Tibial artery (tissue), 4 donors: ENCODE data around the gene FBXL7.

Experiments
- DNase-seq, 2 donors: peaks; one replicate each; pipeline ENCODE4 v3.0.0-alpha.2; 2019
- H3K27ac ChIP-seq, 2 donors: fragments of 200-600 bp; sonication (generic) in 1 of 2; 1 replicate in 1 of 2; 2 replicates in 1 of 2; pipeline ENCODE4 v1.5.1; 2018 to 2019; ENCODE audit warnings: mild to moderate bottlenecking in 1 of 2
- H3K27me3 ChIP-seq, 2 donors: fragments of 200-600 bp; sonication (generic) in 1 of 2; one replicate each; pipeline versions ENCODE4 v1.5.1 to v1.6.0; 2016 to 2019
- H3K36me3 ChIP-seq, 3 donors: fragments of 200-600 bp; sonication (generic) in 2 of 3; one replicate each; pipeline ENCODE4 v1.5.1; 2016 to 2019; ENCODE audit warnings: mild to moderate bottlenecking in 2 of 3
- H3K4me1 ChIP-seq, 4 donors: fragments of 200-600 bp; sonication (generic) in 2 of 4; 1 replicate in 3 of 4; 2 replicates in 1 of 4; pipeline ENCODE4 v1.5.1; 2016 to 2019
- H3K4me3 ChIP-seq, 2 donors: fragments of 200-600 bp; sonication (generic) in 1 of 2; 1 replicate in 1 of 2; 2 replicates in 1 of 2; pipeline ENCODE4 v1.5.1; 2018 to 2019; ENCODE audit warnings: mild to moderate bottlenecking in 2 of 2
- H3K9me3 ChIP-seq, 3 donors: fragments of 200-600 bp; sonication (generic) in 1 of 3; one replicate each; pipeline ENCODE4 v1.5.1; 2016 to 2019
- intact Hi-C: fragments of 100-400 bp; cut with DNase I; formaldehyde crosslinking; loops from one replicate; pipeline ENCODE4 v1.15.0; 2023; ENCODE audit warnings: low total_unique reads
- TF ChIP-seq, protein P1 (sequence below), 2 experiments: fragments of 200-600 bp in 1 of 2; fragments of 450-650 bp in 1 of 2; IDR thresholded peaks; one replicate each; pipeline ENCODE4 v1.5.1; 2017 to 2019; ENCODE audit warnings: antibody characterized with exemption in 2 of 2, mild to moderate bottlenecking in 1 of 2, moderate library complexity in 1 of 2

The FBXL7 gene

DNA sequence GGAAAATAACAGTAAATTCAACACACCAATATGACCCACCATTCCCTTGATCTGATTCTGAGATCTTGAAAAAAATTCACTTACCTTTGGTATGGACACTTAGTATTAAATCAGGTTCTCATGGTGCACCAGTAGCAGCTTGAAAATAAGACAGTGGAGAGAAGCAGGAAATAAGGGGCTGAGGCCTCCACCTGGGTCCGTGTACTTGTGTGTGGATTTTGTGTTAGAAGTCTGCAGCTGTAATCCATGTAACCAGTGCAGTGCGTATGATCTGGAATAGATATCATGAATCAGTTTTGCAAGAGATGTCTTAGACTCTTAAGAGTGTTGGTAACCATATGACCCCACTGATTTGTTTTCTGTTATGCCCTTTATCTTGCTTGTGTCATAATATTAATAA is 107.1 kb downstream of the FBXL7 start:
- no peaks in the 10 kb centered on the region for H3K27me3 ChIP-seq
- no peak overlapping the region for H3K27ac ChIP-seq
- TF ChIP-seq, protein P1, sequence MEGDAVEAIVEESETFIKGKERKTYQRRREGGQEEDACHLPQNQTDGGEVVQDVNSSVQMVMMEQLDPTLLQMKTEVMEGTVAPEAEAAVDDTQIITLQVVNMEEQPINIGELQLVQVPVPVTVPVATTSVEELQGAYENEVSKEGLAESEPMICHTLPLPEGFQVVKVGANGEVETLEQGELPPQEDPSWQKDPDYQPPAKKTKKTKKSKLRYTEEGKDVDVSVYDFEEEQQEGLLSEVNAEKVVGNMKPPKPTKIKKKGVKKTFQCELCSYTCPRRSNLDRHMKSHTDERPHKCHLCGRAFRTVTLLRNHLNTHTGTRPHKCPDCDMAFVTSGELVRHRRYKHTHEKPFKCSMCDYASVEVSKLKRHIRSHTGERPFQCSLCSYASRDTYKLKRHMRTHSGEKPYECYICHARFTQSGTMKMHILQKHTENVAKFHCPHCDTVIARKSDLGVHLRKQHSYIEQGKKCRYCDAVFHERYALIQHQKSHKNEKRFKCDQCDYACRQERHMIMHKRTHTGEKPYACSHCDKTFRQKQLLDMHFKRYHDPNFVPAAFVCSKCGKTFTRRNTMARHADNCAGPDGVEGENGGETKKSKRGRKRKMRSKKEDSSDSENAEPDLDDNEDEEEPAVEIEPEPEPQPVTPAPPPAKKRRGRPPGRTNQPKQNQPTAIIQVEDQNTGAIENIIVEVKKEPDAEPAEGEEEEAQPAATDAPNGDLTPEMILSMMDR (IDR thresholded peaks at IDR 0.05) = no peak
- no peak overlapping the region for H3K4me3 ChIP-seq
- intact Hi-C loops = no loop called here
- H3K4me1 ChIP-seq = no peaks in the 10 kb centered on the region
- DNase-seq = no peak
- H3K9me3 ChIP-seq = no peaks in the 10 kb centered on the region
- H3K36me3 ChIP-seq = no peaks in the 10 kb centered on the region

DNA sequence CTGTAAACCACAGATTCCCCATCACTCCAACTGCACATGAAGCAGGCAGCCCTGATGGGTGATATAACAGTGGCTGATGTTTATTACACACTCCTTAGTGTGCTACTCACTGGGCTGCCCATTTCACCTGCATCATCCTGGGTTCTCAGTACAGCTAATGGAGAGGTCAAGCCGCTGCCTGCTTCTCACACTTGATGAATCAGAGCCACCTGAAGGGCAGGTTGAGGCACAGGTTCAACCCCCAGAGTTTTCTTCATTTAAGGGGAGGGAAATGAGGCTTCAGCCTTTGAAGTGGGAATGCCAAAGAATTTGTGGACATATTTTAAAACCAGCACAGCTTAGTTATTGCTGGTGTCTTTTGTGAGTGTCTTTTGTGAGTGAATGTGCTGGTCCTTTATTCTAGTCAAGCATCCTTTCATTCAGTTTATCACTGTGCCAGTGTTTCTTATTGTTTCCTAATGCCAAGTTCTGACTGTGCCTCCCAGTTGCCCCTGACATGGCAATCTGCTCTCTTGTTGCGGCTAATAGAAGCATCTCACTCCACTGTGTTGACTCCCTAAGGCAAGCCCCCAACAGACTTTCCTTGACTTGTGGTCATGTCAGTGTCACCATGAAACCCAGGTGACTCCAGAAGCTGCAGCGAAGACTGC is 109.2 kb downstream of the FBXL7 start:
- TF ChIP-seq, protein P1 (IDR thresholded peaks at IDR 0.05) = no peak
- Histone ChIP-seq H3K4me1 (peaks cover 0 to 12% (median 0%) of the 10 kb centered on the region in 4 donors), H3K4me3 (no peak overlapping the region), H3K9me3 (no peaks in the 10 kb centered on the region), H3K36me3 (no peaks in the 10 kb centered on the region), H3K27ac (no peak overlapping the region), H3K27me3 (no peaks in the 10 kb centered on the region)
- DNase-seq = no peak
- intact Hi-C loops = no loop called here

DNA sequence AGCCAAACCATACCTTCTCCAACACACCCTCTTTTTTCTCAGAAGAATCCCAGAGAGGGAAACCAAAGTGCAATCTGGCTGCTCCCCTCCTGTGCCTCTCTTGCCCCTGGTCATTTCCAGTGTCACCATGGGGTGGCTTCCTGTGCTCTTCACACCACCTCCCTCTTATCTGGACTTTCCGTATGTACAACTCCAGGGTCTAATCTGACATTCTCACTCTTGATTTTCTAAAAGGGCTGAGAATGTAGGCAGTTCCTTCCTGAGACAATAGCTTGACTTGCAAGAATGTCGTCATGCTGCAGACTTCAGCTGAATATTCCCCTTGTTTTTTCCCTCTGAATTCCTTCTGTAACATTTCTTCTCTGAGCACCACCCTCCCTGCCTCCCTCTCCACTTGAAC is 110.2 kb downstream of the FBXL7 start:
- H3K27me3 ChIP-seq = no peaks in the 10 kb centered on the region
- intact Hi-C loops = no loop called here
- H3K4me1 ChIP-seq = peaks cover 0 to 12% (median 0%) of the 10 kb centered on the region in 4 donors
- TF ChIP-seq, protein P1 (IDR thresholded peaks at IDR 0.05) = no peak
- H3K36me3 ChIP-seq = no peaks in the 10 kb centered on the region
- no peak for DNase-seq
- H3K4me3 ChIP-seq = no peak overlapping the region
- no peaks in the 10 kb centered on the region for H3K9me3 ChIP-seq
- H3K27ac ChIP-seq = no peak overlapping the region

DNA sequence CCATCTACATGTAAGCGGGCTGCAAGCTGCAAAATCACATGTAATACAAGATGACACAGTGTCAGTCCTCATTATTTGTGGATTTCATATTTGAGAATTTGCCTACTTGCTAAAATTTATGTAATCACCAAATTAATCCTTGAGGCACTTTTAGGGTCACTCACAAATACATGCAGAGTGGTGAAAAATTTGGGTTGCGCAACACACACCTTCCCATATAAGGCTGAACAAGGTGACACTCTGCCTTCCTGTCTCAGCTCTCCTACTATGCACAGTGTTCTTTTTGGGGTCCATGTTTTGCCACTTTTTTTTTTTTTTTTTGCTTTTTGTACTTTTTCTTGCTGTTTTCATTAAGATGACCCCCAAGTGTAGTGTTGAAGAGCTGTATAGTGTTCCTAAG is 111.0 kb downstream of the FBXL7 start:
- Histone ChIP-seq H3K27ac (no peak overlapping the region), H3K4me3 (no peak overlapping the region), H3K9me3 (no peaks in the 10 kb centered on the region), H3K4me1 (peaks cover 0 to 12% (median 0%) of the 10 kb centered on the region in 4 donors), H3K36me3 (no peaks in the 10 kb centered on the region), H3K27me3 (no peaks in the 10 kb centered on the region)
- intact Hi-C loops = no loop called here
- DNase-seq = no peak
- TF ChIP-seq, protein P1 (IDR thresholded peaks at IDR 0.05) = no peak

DNA sequence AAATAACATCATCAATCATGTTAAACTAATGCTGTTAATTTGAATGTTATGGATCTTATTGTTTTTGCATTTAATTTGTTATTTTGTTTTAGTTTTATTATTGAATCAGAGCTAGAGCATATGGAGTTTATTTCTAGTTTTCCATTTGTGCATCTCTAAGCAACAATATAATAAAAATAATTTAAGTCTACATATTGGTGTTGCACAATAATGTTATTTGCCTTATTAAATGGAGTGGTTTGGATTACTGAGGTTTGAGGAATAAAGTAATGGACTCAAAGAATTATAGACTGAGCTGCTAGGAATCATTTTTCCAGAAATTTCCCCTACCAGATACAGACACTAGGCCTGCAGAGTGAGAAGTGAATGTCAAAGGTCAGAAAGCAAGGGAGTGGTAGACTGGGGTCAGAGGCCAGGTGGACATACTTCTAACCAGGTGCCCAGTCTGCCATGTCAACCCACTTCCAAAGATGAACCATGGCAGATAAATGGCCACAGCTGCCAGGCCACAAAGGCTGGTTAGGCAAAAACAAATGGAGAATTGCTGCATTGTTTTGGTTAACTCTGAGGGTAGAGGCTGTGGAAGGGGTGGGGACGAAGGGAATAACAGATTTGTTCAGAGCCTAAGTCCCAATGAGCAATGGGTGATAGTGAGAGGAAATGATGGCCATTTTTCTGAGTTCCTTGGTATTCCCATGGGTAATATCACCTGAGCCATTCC is 113.1 kb downstream of the FBXL7 start:
- Histone ChIP-seq H3K9me3 (no peaks in the 10 kb centered on the region), H3K4me3 (no peak overlapping the region), H3K27ac (no peak overlapping the region), H3K27me3 (no peaks in the 10 kb centered on the region), H3K4me1 (peaks cover 0 to 12% (median 2%) of the 10 kb centered on the region in 4 donors), H3K36me3 (no peaks in the 10 kb centered on the region)
- TF ChIP-seq, protein P1 (IDR thresholded peaks at IDR 0.05) = no peak
- no peak for DNase-seq
- intact Hi-C loops = no loop called here
